Stimulated activated CD4-positive, alpha-beta T cell treated with anti-CD3 and anti-CD28 coated beads, Interleukin-4, amount 100 ng/mL, for 1 hour (primary cell): ENCODE measurements around the gene MALT1.

Source experiments
- DNase-seq: peaks from one replicate; pipeline ENCODE4 v3.0.0-alpha.2; 2020

Gene MALT1

GRCh38 chr18:58692422-58693185 is 21.3 kb downstream of the MALT1 start:
- DNase-seq, result no peak

- DNase-seq, result no peak
Measured at GRCh38 chr18:58694221-58694620, 23.0 kb downstream of the MALT1 start.

DNA sequence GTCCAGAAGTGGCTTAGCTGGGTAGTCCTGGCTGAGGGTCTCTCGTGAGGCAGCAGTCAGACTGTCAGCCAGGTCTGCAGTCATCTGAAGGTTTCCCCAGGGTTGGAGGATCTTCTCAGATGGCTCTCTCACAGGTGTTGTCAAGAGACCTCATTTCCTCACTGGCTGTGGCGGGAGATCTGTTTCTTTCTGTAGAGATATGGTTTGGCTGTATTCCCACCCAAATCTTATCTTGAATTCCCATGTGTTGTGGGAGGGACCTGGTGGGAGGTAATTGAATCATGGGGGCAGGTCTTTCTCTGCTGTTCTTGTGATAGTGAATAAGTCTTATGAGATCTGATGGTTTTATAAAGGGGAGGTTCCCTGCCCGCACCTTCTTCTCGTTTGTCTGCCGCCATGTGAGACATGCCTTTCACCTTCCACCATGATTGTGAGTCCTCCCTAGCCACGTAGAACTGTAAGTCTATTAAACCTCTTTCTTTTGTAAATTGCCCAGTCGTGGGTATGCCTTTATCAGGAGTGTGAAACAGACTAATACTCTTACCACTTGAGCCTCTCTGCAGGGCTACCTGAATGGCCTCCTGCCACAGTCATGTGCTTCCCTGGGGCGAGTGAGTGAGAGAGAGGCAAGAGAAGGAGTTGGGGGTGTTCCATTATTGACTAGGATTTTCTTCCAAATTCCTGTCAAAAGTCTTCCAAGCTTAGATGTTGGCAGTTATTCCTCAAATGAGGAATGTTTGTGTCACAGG is 23.6 kb downstream of the MALT1 start:
- DNase-seq, result no peak

DNA sequence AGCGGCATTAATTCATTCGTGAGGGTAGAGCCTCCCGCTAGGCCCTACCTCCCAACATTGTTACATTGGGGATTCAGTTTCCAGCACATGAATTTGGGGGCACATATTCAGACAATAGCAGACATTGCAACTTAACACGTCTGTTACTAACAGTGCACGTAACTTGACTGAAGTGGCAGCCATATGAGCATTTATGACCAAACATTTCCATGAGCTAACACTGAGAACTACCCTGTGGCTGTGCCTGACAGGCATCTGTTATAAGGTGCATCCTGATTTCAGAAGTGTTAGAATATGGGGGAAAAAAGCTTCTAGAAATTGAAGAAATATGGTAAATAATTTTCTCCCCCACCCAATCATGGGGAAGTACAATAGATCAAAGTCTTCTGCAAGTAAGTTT is 24.5 kb downstream of the MALT1 start:
- DNase-seq, result no peak

DNA sequence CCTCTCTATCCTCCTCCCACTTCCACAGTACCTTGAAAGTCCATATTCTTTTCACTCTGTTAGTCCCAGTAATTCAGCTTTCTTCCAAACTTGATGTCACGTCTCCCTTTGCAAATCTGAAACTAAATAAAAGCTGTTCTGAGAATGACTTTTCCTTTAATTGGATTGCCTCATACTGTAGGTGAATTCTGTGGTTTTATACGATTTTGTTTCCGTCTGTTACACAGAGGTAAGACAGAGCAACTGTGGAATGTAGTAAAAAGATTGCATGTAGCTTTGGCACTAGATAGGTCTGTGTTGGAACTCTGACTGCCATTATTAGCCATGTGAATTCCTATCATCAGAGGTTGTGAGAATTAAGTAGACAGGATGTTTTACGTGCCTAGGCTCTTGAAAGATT is 25.9 kb downstream of the MALT1 start:
- DNase-seq, result no peak

DNA sequence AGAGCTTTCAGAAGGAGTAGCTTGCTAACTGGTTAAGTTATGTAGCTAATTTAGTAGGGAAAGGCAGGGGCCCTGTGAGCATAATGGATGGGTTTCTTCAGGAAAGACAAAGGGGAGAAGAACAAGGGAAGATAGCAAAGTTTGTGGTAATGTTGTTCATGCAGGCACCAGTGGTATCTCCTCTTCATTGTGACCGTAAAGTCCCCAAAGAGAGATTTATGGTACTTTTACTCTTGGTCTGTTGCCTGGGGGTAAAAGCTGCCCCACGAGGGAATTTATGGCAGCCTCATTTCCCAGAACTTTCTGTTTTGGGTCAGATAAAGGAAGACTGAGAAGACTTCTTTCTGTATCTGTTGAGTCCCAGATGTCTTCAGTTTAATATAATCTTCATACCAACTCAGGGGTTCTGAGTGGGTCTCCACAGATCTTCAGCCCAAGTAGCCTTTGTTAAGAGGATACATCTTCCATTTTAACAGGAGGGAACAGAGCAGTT is 27.5 kb downstream of the MALT1 start:
- DNase-seq, result no peak

DNA sequence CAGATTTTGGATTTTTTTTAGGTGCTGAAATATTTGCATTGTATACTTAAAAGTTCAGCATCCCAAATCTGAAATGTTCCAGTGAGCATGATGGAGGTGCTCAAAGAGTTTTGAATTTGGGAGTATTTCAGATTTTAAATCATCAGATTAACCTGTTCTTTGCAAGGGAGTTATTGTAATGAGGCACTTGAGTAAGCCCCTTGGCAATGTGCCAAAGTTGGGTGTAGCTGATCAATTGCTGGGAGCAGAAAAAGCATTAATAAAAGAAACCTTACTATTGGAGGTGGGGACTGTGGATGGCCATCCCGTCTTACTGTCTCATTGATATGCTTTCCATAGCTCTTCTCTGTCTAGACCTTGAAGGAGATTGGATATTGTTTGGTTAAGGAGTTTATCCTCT is 28.3 kb downstream of the MALT1 start:
- no peak for DNase-seq

DNA sequence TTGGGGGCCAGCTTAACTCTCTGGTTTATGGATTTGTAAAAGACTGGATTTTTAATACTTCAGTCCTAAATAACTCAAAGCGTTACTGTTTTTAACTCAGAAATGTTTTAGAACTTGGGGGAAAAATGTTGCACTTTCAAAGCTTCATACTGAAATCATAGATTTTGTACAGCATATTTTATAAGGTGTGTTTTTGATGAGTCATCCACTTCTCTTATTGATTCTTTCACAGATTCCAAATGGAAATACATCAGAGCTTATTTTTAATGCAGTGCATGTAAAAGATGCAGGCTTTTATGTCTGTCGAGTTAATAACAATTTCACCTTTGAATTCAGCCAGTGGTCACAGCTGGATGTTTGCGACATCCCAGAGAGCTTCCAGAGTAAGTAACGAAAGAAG is 28.9 kb downstream of the MALT1 start:
- DNase-seq, result no peak

DNA sequence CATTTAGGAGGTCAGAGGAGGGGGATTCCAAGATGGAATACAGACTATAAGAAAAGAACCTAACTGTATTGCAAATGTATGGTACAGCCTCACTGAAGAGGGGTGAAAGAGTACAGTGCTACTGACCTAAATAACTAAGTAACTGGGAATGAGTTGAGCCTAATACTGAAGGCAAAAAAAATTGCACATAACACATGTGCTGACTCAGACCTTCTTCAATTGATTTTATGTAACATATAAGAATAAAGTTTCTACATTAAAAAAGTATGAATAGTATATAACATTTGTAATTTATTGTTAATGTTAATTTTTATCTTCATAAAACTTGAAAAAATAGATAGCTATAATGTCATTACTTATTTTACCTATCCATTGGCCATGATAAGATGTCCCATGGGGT is 41.7 kb downstream of the MALT1 start:
- DNase-seq, result no peak

GRCh38 chr18:58714259-58714658 is 43.0 kb downstream of the MALT1 start:
- no peak for DNase-seq

- DNase-seq, result no peak
Measured at GRCh38 chr18:58714821-58715220, 43.6 kb downstream of the MALT1 start.

DNA sequence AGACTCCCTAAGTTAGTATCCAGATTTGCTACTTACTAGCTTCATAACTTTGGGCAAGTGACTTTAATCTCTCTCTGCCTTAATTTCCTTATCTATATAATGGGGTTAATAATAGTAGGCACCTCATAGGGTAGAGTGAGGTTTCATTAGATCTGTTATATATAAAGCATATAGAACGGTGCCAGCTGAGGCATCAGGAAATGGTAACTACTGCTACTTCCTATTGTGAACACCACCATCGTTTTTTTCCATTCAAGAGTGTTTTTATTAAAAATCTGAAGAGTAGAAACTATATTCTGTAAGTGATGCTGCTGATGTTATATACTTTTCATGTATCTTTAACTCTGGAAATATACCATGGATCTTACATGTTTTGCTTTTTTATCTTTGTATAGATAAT is 44.3 kb downstream of the MALT1 start:
- no peak for DNase-seq

- DNase-seq, result no peak
Measured at GRCh38 chr18:58716060-58716756, 44.9 kb downstream of the MALT1 start.

DNA sequence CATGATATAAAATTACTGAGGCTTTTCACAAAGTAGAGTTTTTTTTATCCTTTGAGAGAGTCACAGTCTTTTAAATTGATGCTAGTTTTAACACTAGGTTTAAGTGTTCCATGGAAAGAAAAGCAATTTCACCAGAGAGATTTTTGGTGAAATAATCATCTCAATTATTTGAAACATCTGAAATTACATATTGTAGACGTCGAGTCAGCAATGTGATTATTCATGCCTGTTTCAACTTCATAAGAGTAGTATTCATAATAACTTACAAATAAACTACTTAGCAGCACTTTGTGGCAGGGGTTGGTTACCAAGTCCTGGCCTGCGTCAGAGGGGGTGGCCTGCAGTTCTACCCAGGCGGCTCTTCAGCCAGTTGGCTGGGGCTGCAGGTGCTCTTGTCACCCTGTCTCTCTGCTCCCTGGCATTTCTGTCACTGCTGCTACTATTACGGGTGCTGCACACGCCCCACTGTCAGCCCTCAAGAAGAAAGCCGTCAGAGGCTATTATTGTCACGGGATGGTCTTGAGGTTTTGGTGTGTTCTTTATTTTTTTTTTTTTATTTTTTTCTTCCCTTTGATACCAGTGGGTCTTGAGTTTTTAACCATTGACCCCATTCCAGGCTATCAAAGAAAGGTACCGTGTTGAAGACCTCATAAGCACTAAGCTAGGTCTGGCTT is 50.4 kb downstream of the MALT1 start:
- DNase-seq, result no peak

- DNase-seq, result no peak
Measured at GRCh38 chr18:58723810-58724602, 52.7 kb downstream of the MALT1 start.

- DNase-seq, result no peak
Measured at GRCh38 chr18:58726671-58727070, 55.4 kb downstream of the MALT1 start.

GRCh38 chr18:58727776-58728500 is 56.7 kb downstream of the MALT1 start:
- DNase-seq, result no peak

GRCh38 chr18:58728719-58729118 is 57.5 kb downstream of the MALT1 start:
- no peak for DNase-seq

DNA sequence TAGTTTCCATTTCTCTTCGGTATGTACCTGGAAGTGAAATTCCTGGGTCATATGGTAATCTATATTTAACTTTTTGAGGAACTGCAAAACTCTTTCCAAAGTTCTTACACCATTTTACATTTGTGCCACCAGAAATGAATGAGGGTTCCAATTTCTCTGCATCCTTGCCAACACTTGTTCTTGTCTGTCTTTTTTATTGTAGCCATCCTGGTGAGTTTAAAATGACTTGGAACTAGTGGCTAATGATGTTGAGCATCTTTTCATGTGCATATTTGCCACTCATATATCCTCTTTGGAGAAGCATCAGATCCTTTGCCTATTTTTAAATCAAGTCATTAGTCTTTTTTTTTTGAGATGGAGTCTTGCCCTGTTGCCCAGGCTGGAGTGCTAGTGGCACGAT is 59.4 kb downstream of the MALT1 start:
- DNase-seq, result no peak

- no peak for DNase-seq
Measured at GRCh38 chr18:58732471-58732870, 61.2 kb downstream of the MALT1 start.

- no peak for DNase-seq
Measured at GRCh38 chr18:58733866-58734265, 62.6 kb downstream of the MALT1 start.

DNA sequence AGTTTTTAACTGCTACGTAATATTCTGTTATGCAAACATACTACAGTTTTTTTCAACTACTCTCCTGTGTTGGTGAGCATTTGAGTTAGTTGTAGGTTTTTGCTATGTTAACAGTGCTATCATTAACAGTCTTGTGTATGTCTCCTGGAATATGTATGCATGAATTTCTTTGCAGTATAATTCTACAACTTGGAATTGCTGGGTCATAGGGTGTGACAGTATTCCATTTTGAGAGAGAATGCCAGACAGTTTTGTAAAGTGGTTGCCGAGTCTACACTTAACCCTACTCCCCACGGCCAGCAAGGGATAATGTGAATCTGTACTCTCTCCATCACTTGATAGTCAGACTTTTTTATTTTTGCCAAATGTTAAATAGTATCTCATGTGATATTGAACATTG is 67.1 kb downstream of the MALT1 start:
- no peak for DNase-seq
